ENCODE data around the gene CLEC16A.

The CLEC16A gene

GRCh38 chr16:10993649-10994048 is 49.3 kb downstream of the CLEC16A start:
- DNase-seq, result no peak

GRCh38 chr16:10994571-10994970 is 50.2 kb downstream of the CLEC16A start:
- no peak for DNase-seq

- no peak for DNase-seq
Measured at GRCh38 chr16:10995565-10995964, 51.2 kb downstream of the CLEC16A start.

GRCh38 chr16:10997485-10997884 is 53.1 kb downstream of the CLEC16A start:
- no peak for DNase-seq

GRCh38 chr16:10999300-10999699 is 54.9 kb downstream of the CLEC16A start:
- no peak for DNase-seq

- no peak for DNase-seq
Measured at GRCh38 chr16:11001611-11002010, 57.2 kb downstream of the CLEC16A start.

- no peak for DNase-seq
Measured at GRCh38 chr16:11003141-11003540, 58.8 kb downstream of the CLEC16A start.

GRCh38 chr16:11004351-11004750 is 60.0 kb downstream of the CLEC16A start:
- DNase-seq, result no peak

GRCh38 chr16:11004973-11005610 is 60.7 kb downstream of the CLEC16A start:
- DNase-seq, result no peak

GRCh38 chr16:11005611-11005975 is 61.2 kb downstream of the CLEC16A start:
- no peak for DNase-seq

- DNase-seq, result no peak
Measured at GRCh38 chr16:11006656-11007055, 62.3 kb downstream of the CLEC16A start.

- DNase-seq, result no peak
Measured at GRCh38 chr16:11007714-11008280, 63.4 kb downstream of the CLEC16A start.

- no peak for DNase-seq
Measured at GRCh38 chr16:11009027-11009755, 64.8 kb downstream of the CLEC16A start.

- DNase-seq, result no peak
Measured at GRCh38 chr16:11010575-11011221, 66.3 kb downstream of the CLEC16A start.

- no peak for DNase-seq
Measured at GRCh38 chr16:11011326-11011725, 67.0 kb downstream of the CLEC16A start.

GRCh38 chr16:11012841-11013240 is 68.5 kb downstream of the CLEC16A start:
- no peak for DNase-seq

- DNase-seq, result no peak
Measured at GRCh38 chr16:11014136-11014535, 69.8 kb downstream of the CLEC16A start.

GRCh38 chr16:11015076-11015475 is 70.7 kb downstream of the CLEC16A start:
- DNase-seq, result no peak

- DNase-seq, result no peak
Measured at GRCh38 chr16:11015607-11016006, 71.2 kb downstream of the CLEC16A start.

GRCh38 chr16:11016524-11016988 is 72.2 kb downstream of the CLEC16A start:
- DNase-seq, result no peak

- no peak for DNase-seq
Measured at GRCh38 chr16:11016993-11017392, 72.6 kb downstream of the CLEC16A start.

- no peak for DNase-seq
Measured at GRCh38 chr16:11017499-11017898, 73.1 kb downstream of the CLEC16A start.

GRCh38 chr16:11020388-11020787 is 76.0 kb downstream of the CLEC16A start:
- no peak for DNase-seq
